Spleen (tissue), 3 donors: Measurements from ENCODE around the gene SPRN.

Source experiments
- POLR2A ChIP-seq, 3 donors: fragments of 450-650 bp; IDR thresholded peaks; one replicate each; pipeline ENCODE4 v1.5.1; 2017; ENCODE audit warnings: antibody characterized with exemption in 3 of 3, mild to moderate bottlenecking in 1 of 3
- POLR2AphosphoS5 ChIP-seq, 3 donors: sonication (generic); formaldehyde crosslinking; IDR thresholded peaks; one replicate each; pipeline ENCODE4 v1.5.1; 2017; ENCODE audit warnings: antibody characterized with exemption in 3 of 3

DNA sequence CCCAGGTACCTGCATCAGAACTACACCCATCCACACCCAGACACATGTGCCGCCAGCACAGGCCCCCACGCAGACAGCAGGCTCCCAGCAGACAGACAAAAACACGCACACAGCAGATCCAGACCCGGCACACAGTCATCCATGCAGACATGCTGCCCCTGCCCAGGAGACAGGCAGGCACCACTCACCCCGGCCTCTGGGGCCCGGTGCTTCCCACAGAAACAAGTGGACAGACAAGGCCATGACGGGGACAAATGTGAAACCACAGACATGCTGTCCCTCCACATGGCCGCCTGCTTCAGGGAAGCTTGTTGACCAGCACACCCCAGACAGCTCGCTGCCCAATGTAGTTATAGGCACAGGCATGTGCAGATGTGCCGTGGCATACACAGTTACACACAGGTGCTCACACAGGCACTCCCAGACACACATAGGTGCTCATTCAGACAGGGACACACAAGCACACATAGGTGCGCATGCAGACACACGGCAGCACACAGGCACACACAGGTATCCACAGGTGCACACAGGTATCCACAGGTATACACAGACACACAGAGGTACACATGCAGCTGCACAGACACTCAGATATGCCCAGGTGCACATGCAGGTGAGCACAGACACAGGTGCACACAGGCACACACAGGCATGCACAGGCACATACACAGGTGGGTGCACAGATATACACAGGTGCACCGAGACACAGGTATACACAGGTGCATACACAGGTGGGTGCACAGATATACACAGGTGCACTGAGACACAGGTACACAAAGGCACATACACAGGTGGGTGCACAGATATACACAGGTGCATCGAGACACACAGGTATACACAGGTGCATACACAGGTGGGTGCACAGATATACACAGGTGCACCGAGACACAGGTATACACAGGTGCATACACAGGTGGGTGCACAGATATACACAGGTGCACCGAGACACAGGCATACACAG, 18.8 kb upstream of the SPRN start:
- TF ChIP-seq POLR2A (IDR thresholded peaks at IDR 0.05) (no peak), POLR2AphosphoS5 (IDR thresholded peaks at IDR 0.05) (no peak)
